GM18951 (cell line): ENCODE results near the gene TACSTD2.
"Not testable (repeated sequence)": the region's sequence is repeated elsewhere in the genome, so short reads cannot be mapped to it uniquely, and the experiment has no call there.

Experiments used
- POLR2A ChIP-seq: IDR thresholded peaks from 4 replicates; pipeline ENCODE4 v1.6.1; 2011; ENCODE audit warnings: mild to moderate bottlenecking; ENCODE audit not compliant: insufficient read length, insufficient read depth; ENCODE audit errors: extremely low read depth
- in situ Hi-C: fragments of 300-500 bp; cut with MboI; formaldehyde crosslinking; loops from one replicate; pipeline ENCODE4 v1.12.0; 2022; ENCODE audit warnings: low sequenced_read_pairs, mixed read lengths, inconsistent platforms; ENCODE audit not compliant: unreplicated experiment

The TACSTD2 gene

GRCh38 chr1:58576727-58577653 lies at the start of gene TACSTD2:
Gene TACSTD2 (minus strand): TSS chr1:58577252. CDS start chr1:58577156, 96 bp downstream.
- no peak for TF ChIP-seq POLR2A
- in situ Hi-C loops, result no loop called here

GRCh38 chr1:58626293-58626692 lies 49.2 kb upstream of the TACSTD2 start:
- in situ Hi-C loops, result no loop called here
- no peak for TF ChIP-seq POLR2A

DNA sequence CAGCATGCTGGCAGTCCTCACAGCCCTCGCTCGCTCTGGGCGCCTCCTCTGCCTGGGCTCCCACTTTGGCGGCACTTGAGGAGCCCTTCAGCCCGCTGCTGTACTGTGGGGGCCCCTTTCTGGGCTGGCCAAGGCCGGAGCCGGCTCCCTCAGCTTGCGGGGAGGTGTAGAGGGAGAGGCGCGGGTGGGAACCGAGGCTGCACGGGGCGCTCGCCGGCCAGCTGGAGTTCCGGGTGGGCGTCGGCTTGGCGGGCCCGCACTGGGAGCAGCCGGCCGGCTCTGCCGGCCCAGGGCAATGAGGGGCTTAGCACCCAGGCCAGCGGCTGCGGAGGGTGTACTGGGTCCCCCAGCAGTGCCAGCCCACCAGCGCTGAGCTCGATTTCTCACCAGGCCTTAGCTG lies 46.2 kb upstream of the TACSTD2 start:
- in situ Hi-C loops, result not testable (repeated sequence)

- in situ Hi-C loops, result no loop called here
- TF ChIP-seq POLR2A, result no peak
These were observed 45.5 kb upstream of the TACSTD2 start for GRCh38 chr1:58622571-58622970.

DNA sequence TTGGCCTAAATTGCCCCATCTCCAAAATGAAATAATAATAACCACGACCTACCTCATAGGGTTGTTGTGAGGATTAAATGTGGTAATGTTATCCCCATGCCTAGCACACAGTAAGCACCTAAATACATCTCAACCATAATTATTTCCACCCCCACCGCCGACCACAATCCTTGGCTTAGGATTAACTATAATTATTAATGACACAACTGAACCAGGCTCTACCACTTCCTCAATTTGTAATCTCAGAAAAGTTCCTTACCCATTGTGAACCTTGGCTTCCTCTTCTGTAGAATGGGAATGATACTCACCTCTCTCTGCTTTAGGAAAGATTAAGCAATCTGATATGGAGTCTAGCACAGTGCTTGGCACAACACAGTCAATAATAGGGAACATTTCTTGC lies 44.3 kb upstream of the TACSTD2 start:
- in situ Hi-C loops, result no loop called here
- no peak for TF ChIP-seq POLR2A

GRCh38 chr1:58620926-58621325 lies 43.9 kb upstream of the TACSTD2 start:
- in situ Hi-C loops, result no loop called here
- TF ChIP-seq POLR2A, result no peak

DNA sequence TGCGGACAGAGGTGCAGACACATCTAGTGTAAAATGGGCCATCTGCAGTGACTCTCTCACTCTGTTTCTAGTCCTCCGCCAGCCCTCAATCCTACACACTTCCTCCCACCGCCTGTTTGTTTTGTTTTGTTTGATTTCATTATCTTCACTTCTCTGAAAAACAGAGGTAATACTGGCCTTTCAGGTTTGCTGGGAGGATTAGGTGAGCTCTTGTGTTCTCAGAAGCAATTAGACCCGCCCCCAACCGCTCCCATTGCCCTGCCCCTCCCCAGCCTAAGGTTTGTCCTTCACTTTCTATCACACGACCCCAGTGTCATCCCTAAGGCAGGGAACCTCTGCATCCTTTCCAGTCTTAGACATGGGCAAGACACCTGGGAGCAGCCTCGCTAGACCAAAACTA lies 43.2 kb upstream of the TACSTD2 start:
- no peak for TF ChIP-seq POLR2A
- in situ Hi-C loops, result no loop called here

GRCh38 chr1:58619286-58620054 lies 42.4 kb upstream of the TACSTD2 start:
- no peak for TF ChIP-seq POLR2A
- in situ Hi-C loops, result no loop called here

- in situ Hi-C loops, result no loop called here
- no peak for TF ChIP-seq POLR2A
These were observed 41.3 kb upstream of the TACSTD2 start for GRCh38 chr1:58618303-58618702.

GRCh38 chr1:58611861-58612385 lies 34.9 kb upstream of the TACSTD2 start:
- in situ Hi-C loops, result no loop called here
- no peak for TF ChIP-seq POLR2A

DNA sequence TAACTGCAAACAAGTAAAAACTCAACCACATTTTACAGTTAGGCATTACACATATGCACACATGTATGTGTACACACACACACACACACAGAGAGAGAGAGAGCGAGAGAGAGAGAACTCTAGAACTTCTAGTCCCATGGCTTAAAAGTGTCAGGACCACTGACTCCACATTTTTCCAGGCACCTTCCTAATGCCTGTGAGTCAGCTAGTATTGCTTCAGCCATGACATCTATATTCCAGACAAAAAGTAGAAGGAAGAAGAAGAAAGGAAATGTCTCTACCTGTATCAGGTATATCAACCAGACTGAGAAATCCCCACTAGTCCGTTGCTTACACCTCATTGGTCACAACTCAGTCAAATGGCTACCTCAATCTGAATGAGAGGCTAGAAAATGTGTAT lies 31.9 kb upstream of the TACSTD2 start:
- TF ChIP-seq POLR2A, result no peak
- in situ Hi-C loops, result no loop called here

DNA sequence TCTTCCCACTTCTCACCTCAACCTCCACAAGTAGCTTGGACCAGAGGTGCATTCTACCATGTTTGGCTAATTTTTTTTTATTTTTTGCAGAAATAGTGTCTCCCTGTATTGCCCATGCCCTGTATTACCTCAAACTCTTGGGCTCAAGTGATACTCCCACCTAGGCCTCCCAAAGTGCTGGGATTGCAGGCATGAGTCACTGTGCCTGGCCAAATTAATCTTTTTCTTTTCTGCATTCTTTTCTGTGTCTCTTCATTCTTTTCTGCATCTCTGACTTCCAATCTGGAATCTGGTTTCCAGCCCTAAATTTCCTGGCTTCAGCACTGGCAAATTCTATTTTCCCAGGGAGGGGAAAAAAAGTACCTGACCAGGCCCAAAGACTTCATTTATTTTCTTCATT lies 31.2 kb upstream of the TACSTD2 start:
- in situ Hi-C loops, result no loop called here
- no peak for TF ChIP-seq POLR2A

GRCh38 chr1:58607391-58607790 lies 30.3 kb upstream of the TACSTD2 start:
- no peak for TF ChIP-seq POLR2A
- in situ Hi-C loops, result no loop called here

DNA sequence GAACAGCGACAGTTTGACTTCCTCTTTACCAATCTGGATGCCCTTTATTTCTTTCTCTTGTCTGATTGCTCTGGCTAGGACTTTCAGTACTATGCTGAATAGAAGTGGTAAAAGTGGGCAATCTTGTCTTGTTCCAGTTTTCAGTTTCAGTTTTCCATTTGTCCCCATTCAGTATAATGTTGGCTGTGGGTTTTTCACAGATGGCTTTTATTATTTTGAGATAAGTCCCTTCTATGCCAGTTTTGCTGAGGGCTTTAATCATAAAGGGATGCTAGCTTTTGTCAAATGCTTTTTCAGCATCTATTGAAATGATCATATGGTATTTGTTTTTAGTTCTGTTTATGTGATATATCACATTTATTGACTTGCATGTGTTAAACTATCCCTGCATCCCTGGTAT lies 24.9 kb upstream of the TACSTD2 start:
- in situ Hi-C loops, result not testable (repeated sequence)

DNA sequence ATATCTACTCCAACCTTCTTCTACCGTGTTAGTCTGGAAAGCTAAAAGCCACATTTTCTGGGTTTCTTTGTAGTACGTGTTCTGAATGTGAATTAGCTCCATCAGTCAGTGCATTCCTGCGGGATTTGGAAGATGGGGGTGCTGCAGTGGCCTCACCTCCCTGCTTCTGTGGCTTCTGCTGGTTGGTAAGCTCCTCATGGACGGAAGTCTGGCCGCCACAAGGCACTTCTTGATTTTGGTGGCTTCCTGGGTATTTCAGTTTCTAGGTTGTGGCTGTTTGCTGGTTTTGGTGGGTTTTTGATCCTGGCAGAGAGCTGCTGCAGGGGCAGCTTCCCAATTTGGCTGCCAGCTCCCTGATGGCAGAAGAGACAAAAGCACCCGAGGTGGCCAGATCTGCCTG lies 20.9 kb upstream of the TACSTD2 start:
- no peak for TF ChIP-seq POLR2A
- in situ Hi-C loops, result no loop called here
